Measurements from ENCODE around the gene NKX1-2. TPM values are rescaled to one million over a fixed set of nuclear protein-coding genes. Genes with fewer than 3 reads are reported as not detected.
A peak's percentile ranks its signal among the peaks of the same experiment; 100 is the strongest.

NKX1-2 gene
- total and polyA plus RNA-seq, 2 of the 4 experiments (the other 2 are of a cell fraction) = not detected

GRCh38 chr10:124465003-124465776 is 15.4 kb upstream of the NKX1-2 start:
- ATAC-seq (ENCODE audit: low read depth) = no peak
- Histone ChIP-seq H2BK5ac (ENCODE audit: low read depth, low read length, poor library complexity, severe bottlenecking) (no peak overlapping the region), H3K18ac (ENCODE audit: low read depth, low read length) (no peak overlapping the region), H3K56ac (ENCODE audit: extremely low read depth, insufficient read depth, low read length) (no peak overlapping the region), H3K4me2 (ENCODE audit: low read depth, low read length) (no peak overlapping the region), H3K4me3 (ENCODE audit: insufficient read depth, low read depth, low read length) (no peak overlapping the region), H4K91ac (ENCODE audit: insufficient read depth, low read depth, low read length) (no peak overlapping the region), H2AK5ac (ENCODE audit: low read depth, low read length) (no peak overlapping the region), H3K9me3 (ENCODE audit: control insufficient read depth, insufficient read depth, low read length) (no peaks in the 10 kb centered on the region), H3K36me3 (ENCODE audit: control insufficient read depth, insufficient read depth, low read length) (no peaks in the 10 kb centered on the region), H2AFZ (replicated peaks; ENCODE audit: low read length, poor library complexity) (no peak overlapping the region), H3K4ac (ENCODE audit: low read depth, low read length) (no peak overlapping the region), H3K79me1 (ENCODE audit: low read depth in 1 of 2, low read length in 2 of 2) (peaks cover 5% of the 10 kb centered on the region in 2 experiments; a peak in 3 of 4 replicates), H3K27ac (ENCODE audit: insufficient read depth, low read length) (no peak overlapping the region), H3K9ac (ENCODE audit: low read depth, low read length) (no peak overlapping the region), H3K14ac (replicated peaks; ENCODE audit: low read depth, low read length) (no peak overlapping the region), H4K8ac (ENCODE audit: low read depth in 2 of 2, low read length in 2 of 2) (no peak overlapping the region), H3K4me1 (ENCODE audit: control insufficient read depth, insufficient read depth, low read length) (peaks cover 4% of the 10 kb centered on the region), H2BK20ac (ENCODE audit: low read depth, low read length) (no peak overlapping the region), H4K5ac (ENCODE audit: low read depth, low read length) (no peak overlapping the region), H4K20me1 (ENCODE audit: insufficient read depth, low read length) (no peaks in the 10 kb centered on the region), H2BK120ac (ENCODE audit: low read depth, low read length) (no peak overlapping the region), H2BK15ac (ENCODE audit: low read depth, low read length) (no peak overlapping the region), H3K23ac (ENCODE audit: low read depth, low read length) (no peak overlapping the region), H3K9me1 (ENCODE audit: insufficient read depth, low read length) (0 out of 2 replicates have a peak, but pooled peaks cover 2% of the 10 kb centered on the region), H2AK9ac (replicated peaks; ENCODE audit: low read depth, low read length, poor library complexity) (peak overlapping the region; percentile 9), H3K27me3 (ENCODE audit: control insufficient read depth, insufficient read depth, low read length) (no peaks in the 10 kb centered on the region; the same call in 1 of the 2 replicates)
- ChIA-PET CTCF (no interaction called here), POLR2A (ENCODE audit: unreplicated experiment) (no interaction called here)
- in situ Hi-C loops (cut with MboI; ENCODE audit: low sequenced_read_pairs) (no loop called here), dilution Hi-C loops (cut with HindIII; ENCODE audit: low sequenced_read_pairs, unreplicated experiment) (no loop called here), intact Hi-C loops (cut with micrococcal nuclease) (no loop called here)
- TF ChIP-seq, protein P1, sequence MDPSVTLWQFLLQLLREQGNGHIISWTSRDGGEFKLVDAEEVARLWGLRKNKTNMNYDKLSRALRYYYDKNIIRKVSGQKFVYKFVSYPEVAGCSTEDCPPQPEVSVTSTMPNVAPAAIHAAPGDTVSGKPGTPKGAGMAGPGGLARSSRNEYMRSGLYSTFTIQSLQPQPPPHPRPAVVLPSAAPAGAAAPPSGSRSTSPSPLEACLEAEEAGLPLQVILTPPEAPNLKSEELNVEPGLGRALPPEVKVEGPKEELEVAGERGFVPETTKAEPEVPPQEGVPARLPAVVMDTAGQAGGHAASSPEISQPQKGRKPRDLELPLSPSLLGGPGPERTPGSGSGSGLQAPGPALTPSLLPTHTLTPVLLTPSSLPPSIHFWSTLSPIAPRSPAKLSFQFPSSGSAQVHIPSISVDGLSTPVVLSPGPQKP (IDR thresholded peaks at IDR 0.05; ENCODE audit: borderline replicate concordance, low read depth, low read length) = no peak
- TF ChIP-seq CEBPB (IDR thresholded peaks at IDR 0.05; ENCODE audit: low read depth, low read length) (no peak), FOS (IDR thresholded peaks at IDR 0.05; ENCODE audit: low read depth, low read length) (no peak), MAZ (IDR thresholded peaks at IDR 0.05; ENCODE audit: borderline replicate concordance, low read depth, low read length) (no peak), RFX5 (IDR thresholded peaks at IDR 0.05; ENCODE audit: low read depth, low read length) (no peak), CTCF (conservative IDR thresholded peaks at IDR 0.05; ENCODE audit: low read depth, low read length) (no peak), NFE2L2 (IDR thresholded peaks at IDR 0.05; ENCODE audit: low read depth, low read length) (no peak), POLR2A (IDR thresholded peaks at IDR 0.05; ENCODE audit: low read depth, low read length) (no peak), RCOR1 (IDR thresholded peaks at IDR 0.05; ENCODE audit: insufficient replicate concordance, low read length) (no peak), MXI1 (IDR thresholded peaks at IDR 0.05; ENCODE audit: borderline replicate concordance, low read depth, low read length) (no peak), BHLHE40 (IDR thresholded peaks at IDR 0.05; ENCODE audit: low read depth, low read length) (no peak), SMC3 (IDR thresholded peaks at IDR 0.05; ENCODE audit: low read depth, low read length) (no peak), RAD21 (IDR thresholded peaks at IDR 0.05; ENCODE audit: low read length) (no peak), MAFK (IDR thresholded peaks at IDR 0.05; ENCODE audit: low read depth, low read length) (no peak), CHD1 (IDR thresholded peaks at IDR 0.05; ENCODE audit: low read depth, low read length) (no peak), USF2 (IDR thresholded peaks at IDR 0.05; ENCODE audit: low read depth, low read length) (no peak)
- DNase-seq = no peak
- 82% methylated on average over 9 of the region's 17 CpGs; no CpG with 5 or more reads in 1 of the 2 experiments for WGBS, 2 experiments (ENCODE audit: extremely low coverage in 2 of 2, insufficient read length in 1 of 2)
- no TSS peak for BruUV-seq (replicated peaks)
